Inflammatory macrophage treated with lipopolysaccharide for 1 hour (primary cell): Measurements from ENCODE around the gene PIEZO2.
"Not testable (repeated sequence)": the region's sequence is repeated elsewhere in the genome, so short reads cannot be mapped to it uniquely, and the experiment has no call there.

Experiments
- DNase-seq, 2 donors: peaks; one replicate each; pipeline ENCODE4 v3.0.0-alpha.2; 2020 to 2022

The PIEZO2 gene

DNA sequence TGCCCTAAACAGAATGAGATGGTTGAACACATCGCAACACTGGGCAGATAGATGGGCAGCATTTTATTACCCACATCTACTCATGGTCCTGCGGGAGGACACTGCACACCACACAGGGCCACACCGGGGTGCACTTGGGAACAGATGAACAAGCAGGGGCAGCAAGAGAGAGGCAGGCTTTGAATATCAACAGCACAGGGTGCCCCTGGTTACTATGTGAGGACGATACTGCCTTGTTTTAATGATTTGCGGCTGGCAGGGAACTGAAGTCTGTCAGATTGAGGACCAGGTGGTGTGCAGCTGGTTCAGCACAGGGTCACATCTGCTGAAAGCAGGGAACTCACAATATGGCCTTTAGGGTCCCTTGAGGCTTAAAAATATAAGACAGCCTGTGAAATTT lies 195.7 kb downstream of the PIEZO2 start:
- DNase-seq: no peak

DNA sequence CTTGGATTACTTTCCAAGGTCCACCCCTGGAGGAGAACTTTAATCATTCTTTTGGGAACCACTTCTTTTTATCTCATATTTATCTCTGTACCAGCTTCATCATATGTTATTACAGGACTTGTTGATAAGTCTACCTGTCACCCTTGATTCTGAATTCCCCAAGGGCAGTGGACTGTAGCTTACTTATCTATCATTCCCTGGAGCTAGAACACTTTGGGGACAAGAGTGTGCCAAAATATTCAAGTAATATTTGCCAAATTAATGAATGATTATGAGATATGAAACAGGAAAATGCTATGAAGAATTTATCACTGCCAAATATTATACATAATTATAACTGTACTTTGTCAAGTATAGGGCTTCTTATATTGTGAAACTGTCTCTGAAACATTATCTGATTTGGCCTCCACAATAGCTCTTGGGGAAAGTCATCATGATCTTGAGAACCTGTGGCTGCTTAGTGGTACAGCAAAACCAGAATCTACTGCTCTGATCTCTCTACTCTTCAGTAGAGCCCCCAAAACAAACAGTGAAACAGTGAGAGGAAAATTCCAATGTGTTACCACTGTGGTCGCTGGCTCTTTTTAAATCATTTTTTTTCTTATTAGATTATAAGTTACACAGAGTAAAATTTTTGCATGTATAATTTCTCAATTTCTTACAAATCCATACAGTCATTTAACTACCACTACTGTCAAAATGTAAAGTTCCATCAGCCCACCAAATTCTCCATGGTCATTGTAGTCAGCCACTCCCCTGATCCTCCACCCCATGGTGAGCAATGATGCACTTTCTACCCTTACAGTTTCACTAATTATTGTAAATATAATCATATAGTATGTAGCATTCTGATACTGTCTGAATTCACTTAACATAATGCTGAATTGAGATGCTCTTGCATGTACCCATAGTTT lies 197.5 kb downstream of the PIEZO2 start:
- no peak for DNase-seq

- no peak for DNase-seq
These were observed 198.3 kb downstream of the PIEZO2 start for GRCh38 chr18:10950876-10951630.

DNA sequence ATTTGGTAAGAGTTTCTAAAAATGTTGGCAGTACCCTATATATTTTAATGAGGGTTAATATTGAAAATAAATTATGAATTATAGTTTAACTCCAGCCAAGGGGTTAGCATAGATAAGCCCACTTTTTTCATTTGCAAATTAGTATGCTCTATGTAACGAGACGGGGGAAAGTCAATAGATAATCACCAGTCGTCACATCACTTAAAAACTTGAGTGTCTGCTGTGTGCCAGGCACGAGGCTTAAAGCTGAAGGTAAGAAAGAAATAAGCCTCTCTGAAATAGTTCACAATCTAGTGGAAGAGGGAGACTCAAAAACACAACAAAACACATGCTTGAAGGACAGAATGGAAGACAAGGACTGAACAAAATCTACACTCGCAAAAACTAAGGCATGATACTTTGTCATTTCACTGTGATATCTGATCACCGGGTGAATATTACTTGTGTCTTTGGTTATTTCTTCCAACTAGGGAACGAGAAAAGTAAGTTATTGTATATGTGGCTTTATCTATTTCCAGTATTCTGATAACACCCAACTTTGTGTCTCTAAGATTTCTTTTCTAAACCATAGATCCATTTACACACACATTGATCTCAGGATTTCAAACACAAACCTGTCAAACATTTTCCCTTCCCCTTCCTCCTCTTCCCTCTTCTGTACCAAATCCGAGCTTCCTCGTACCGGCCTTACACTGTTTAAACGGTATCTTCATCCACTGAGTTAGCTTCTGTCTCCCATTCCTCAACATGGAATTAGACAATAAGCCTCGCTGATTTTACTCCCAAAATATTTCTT lies 199.1 kb downstream of the PIEZO2 start:
- DNase-seq: no peak

DNA sequence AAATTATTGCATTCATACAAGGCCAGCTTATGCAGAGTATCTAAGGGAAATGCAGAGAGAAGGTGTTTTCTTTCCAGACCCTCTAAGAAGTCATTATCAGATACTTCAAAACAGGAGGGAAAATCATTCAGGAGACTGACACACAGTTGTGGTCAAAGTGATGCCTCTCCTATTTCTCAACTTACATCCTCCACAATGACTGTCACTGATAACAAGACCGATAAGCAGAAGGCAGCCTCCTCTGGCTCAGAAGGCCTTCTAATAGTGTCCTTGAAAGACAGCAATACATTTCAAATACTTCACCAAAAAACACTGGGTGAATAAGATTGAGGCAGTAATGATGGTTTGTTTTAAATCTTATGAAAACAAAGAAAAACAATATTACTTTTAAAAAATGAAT lies 199.7 kb downstream of the PIEZO2 start:
- DNase-seq: no peak

DNA sequence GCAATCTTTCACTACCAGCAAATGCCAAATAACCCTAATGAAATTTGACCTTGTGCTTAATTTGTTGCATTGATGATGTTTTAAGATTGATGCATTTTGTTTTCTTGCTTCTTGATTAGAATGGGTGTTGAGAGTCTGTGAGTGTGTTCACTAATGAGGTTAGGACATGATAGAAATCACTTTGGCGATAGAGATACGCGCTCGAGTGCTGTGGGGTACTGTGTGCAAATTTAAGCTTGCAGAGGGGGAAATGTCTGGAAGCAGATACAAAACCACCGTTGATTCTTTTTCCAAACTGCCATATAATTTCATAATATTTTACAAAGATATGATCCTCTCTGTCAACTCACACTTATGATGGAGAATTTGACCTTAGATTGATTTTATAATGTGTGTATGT lies 200.9 kb downstream of the PIEZO2 start:
- DNase-seq: no peak

- DNase-seq: no peak
These were observed 203.3 kb downstream of the PIEZO2 start for GRCh38 chr18:10946058-10946457.

GRCh38 chr18:10942998-10943397 lies 206.4 kb downstream of the PIEZO2 start:
- no peak for DNase-seq

GRCh38 chr18:10939822-10940221 lies 209.5 kb downstream of the PIEZO2 start:
- DNase-seq: no peak

DNA sequence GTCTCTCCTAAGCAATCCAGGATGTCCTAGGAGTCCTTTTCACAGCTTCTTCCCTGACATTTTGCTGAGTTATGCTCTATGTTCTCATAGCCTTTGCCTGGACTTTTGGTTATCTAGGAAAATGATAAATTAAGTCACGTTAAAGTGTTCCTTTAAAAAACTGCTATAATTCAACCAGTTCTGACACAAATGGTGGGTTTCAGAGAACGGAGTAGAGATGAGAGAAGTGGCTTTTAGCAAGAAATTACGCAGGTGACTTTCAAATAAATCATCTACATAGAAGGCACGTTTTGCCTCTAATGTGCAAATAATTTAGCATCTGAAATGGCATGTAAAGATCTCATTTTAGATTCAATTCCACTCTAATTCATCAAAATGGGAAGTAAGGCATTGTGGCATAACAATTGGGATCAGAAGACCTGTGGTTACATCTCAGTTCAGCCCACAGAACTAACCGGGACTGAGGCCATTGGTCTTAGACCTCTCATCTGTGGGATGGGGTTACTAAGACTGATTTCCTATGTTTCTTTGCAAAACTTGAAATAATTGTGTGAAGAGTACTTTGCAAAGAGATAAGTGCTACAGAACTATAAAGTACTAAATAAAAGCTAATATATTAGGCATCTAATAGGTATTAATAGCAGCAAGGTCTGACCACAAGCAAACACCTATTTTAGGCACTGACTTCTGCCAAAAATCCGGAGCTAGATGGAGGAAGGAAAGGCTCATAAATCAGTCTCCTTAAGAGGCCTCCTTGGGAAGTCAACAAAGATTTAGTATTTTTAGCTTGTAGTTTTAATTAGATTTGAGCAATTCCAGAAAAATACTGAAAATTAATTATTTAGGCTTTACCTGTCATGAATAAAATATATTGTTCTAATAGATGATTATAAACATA lies 211.4 kb downstream of the PIEZO2 start:
- DNase-seq: peak; percentile 1 to 24

- DNase-seq: no peak
These were observed 213.0 kb downstream of the PIEZO2 start for GRCh38 chr18:10936176-10937053.

DNA sequence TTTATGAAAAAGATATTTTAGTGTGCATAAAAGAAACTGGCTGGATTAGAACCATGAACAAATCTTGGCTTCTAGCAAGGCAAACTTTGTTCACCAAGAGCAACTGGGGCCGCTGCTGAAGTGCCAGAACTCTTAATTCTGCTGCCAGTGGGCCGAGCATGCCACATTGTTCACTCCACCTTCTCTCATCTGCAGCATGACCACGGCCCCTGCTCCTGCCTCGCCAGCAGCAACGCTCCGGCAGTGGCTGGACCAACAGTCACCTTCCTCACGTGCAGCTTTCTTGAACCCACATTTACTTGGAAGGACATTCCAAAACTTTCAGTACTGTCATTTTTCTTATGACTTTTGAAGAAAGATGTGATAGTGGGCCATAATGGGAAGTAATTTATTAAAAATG lies 213.8 kb downstream of the PIEZO2 start:
- DNase-seq: no peak

- DNase-seq: not testable (repeated sequence)
These were observed 215.7 kb downstream of the PIEZO2 start for GRCh38 chr18:10933648-10934047.

DNA sequence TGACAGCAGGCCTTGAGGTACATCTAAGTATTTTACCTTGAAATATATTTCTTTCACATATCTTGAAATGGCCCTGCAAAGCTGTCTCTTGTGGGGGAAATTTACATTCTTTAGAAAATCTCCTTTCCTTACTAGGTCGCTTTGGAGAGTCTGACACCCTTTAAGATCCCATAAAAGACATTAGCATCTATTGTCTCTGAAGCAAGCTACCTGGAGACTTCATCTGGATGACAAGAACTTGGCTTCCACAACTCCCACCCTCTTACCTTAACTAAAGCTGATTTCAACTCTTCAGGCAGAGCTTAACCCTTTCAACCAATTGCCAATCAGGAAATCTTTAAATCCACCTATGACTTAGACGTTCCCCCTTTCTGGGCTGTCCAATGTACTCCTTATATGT lies 219.3 kb downstream of the PIEZO2 start:
- DNase-seq: no peak

DNA sequence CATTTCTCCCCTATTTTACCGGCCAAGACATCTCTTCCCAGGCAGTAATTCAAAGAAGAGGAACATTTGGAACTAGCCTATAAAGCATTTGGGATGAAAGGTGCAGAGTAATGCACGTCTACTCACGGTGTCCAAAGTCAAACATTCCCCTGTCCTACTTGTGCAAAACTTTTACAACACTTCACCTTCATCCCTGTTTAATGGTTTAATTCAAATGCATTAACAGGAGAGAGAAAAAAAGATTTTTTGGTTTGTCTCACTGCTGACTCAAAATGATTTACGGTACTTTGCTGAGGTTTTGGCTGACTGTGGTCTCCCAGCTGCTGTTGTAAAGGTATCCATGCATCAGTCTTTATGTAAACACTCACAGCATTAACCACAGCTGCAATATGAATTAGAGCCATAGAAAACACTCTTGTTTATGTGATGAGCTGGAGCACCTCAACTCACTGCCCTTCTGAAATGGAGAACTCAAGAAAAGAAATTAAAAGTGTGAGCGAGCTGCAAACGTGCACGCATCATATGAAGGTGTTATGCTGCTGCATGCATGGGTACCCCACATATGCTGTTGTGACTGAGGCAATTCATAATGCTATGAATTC lies 220.5 kb downstream of the PIEZO2 start:
- DNase-seq: no peak

- DNase-seq: no peak
These were observed 221.2 kb downstream of the PIEZO2 start for GRCh38 chr18:10928011-10928771.

DNA sequence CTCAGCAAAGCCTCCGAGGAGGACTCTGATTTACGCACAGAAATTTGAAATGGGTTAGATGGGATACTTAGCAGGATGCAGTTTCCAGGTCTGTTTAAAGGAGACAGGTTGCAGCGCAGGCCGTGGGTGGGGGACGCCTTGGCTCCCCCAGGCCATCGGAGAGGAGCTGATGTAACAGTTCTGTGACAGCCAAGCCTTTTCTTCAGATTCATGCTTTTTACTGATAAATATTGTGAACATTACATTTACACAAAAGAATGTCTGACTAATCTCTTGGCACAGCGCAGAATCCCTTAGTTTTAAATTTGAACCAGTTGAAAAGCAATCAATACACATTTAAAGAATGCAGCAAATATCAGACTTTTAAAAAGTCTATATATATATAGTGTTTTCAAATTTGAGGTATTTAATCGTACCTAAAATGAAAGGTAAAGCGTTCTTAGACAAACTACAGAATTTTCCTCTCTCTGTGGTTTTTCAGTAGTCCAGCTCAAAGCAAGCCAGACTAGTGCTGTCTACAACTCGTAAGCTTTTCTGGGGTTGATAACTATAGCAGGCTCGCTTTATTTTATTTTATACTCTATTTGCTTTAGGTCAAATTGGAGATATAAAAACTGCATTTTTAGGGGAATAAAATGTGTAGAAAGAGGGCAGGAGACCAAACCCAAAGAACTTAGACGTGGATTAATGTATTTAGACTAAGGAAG lies 221.9 kb downstream of the PIEZO2 start:
- no peak for DNase-seq

DNA sequence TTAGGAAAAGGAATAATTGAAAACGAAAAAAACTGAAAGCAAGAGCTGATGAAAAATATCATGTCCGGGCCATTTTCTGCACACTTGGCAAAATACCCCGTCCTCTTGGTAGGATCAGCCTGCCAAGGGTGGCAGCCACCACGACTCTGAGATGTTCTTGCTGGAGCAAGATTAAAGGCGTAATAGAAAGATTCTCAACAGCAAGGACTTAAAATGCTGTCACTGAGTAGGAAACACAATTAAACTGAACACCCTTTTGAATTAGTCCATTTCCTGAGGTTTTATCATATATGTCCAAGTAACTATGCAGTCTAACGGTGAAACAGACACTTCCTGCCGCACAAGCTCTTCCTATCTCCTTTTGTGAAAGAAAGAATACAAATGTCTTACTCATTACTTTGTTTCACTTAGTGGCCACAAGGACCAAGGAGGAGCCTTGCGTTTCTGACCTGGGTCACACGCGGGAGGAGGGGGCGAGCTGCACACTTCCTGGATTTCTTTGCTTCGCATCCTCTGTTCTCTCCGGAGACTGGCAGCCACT lies 222.7 kb downstream of the PIEZO2 start:
- no peak for DNase-seq

- no peak for DNase-seq
These were observed 225.1 kb downstream of the PIEZO2 start for GRCh38 chr18:10924290-10924689.
